Sigmoid colon (tissue), 7 donors: ENCODE results near the gene SGSM2. TPM values are rescaled to one million over a fixed set of nuclear protein-coding genes. Genes with fewer than 3 reads are reported as not detected.
A peak's percentile ranks its signal among the peaks of the same experiment; 100 is the strongest.

Source experiments
- DNase-seq: peaks from one replicate; pipeline ENCODE4 v3.0.0-alpha.2; 2019
- H3K27ac ChIP-seq, 4 donors: fragments of 200-600 bp; sonication (generic); one replicate each; pipeline ENCODE4 v1.5.1; 2016 to 2019; ENCODE audit warnings: mild to moderate bottlenecking in 1 of 4
- H3K27me3 ChIP-seq, 3 donors: fragments of 200-600 bp; sonication (generic); one replicate each; pipeline ENCODE4 v1.5.1; 2019; ENCODE audit warnings: mild to moderate bottlenecking in 1 of 3
- H3K36me3 ChIP-seq, 4 donors: fragments of 200-600 bp; sonication (generic); one replicate each; pipeline ENCODE4 v1.5.1; 2016 to 2019
- H3K4me1 ChIP-seq, 4 donors: fragments of 200-600 bp; sonication (generic); one replicate each; pipeline ENCODE4 v1.5.1; 2017 to 2019
- H3K4me3 ChIP-seq, 4 donors: fragments of 200-600 bp; sonication (generic); one replicate each; pipeline ENCODE4 v1.5.1; 2017 to 2019; ENCODE audit warnings: mild to moderate bottlenecking in 2 of 4, moderate library complexity in 1 of 4
- H3K9me3 ChIP-seq, 4 donors: fragments of 200-600 bp in 3 of 4; sonication (generic) in 3 of 4; one replicate each; pipeline versions ENCODE4 v1.5.1 to v1.6.1; 2013 to 2019
- EP300 ChIP-seq, 4 donors: sonication (generic); formaldehyde crosslinking; IDR thresholded peaks; one replicate each; pipeline ENCODE4 v1.6.1; 2017; ENCODE audit warnings: antibody characterized with exemption in 4 of 4
- POLR2A ChIP-seq, 2 donors: fragments of 450-650 bp; IDR thresholded peaks; one replicate each; pipeline ENCODE4 v1.6.1; 2016; ENCODE audit warnings: antibody characterized with exemption in 2 of 2, mild to moderate bottlenecking in 2 of 2, moderate library complexity in 2 of 2
- POLR2AphosphoS5 ChIP-seq, 4 donors: sonication (generic); formaldehyde crosslinking; IDR thresholded peaks; one replicate each; pipeline ENCODE4 v1.6.1; 2017; ENCODE audit warnings: antibody characterized with exemption in 4 of 4
- WGBS, 2 donors: extraction: QIAGEN DNeasy Blood & Tissue Kit; methylation state at CpG; one replicate each; pipeline ENCODE4 v1.1.7; 2013; 5-methylcytosine and 5-hydroxymethylcytosine counted together
- intact Hi-C: fragments of 100-400 bp; cut with DNase I; formaldehyde crosslinking; loops from one replicate; pipeline ENCODE4 v1.15.1; 2023
- polyA plus RNA-seq, 3 donors: library from polyadenylated mRNA; stranded (reverse); fragments of 200-250 nt; gene quantifications; one replicate each; pipeline ENCODE4 v1.2.3, GENCODE V29; 2013
- total RNA-seq, 4 donors: library from RNA; depleted of rRNA; stranded (reverse); fragments of >200 nt; gene quantifications; one replicate each; pipeline ENCODE4 v1.1.0, GENCODE V29; 2016
- TF ChIP-seq, protein P1 (sequence below), 4 experiments: fragments of 450-650 bp in 3 of 4; fragments of 200-600 bp in 1 of 4; IDR thresholded peaks; one replicate each; pipeline ENCODE4 v1.5.1; 2016 to 2019; ENCODE audit warnings: antibody characterized with exemption in 4 of 4, mild to moderate bottlenecking in 3 of 4, moderate library complexity in 2 of 4
- donor health status: healthy with polysubstance abuse.
- donor health status: Bipolar disorder and iron deficiency.
- donor health status: healthy.

SGSM2 gene
- total and polyA plus RNA-seq, 7 donors: 6.2 to 79.8 (median 43.9) TPM

DNA sequence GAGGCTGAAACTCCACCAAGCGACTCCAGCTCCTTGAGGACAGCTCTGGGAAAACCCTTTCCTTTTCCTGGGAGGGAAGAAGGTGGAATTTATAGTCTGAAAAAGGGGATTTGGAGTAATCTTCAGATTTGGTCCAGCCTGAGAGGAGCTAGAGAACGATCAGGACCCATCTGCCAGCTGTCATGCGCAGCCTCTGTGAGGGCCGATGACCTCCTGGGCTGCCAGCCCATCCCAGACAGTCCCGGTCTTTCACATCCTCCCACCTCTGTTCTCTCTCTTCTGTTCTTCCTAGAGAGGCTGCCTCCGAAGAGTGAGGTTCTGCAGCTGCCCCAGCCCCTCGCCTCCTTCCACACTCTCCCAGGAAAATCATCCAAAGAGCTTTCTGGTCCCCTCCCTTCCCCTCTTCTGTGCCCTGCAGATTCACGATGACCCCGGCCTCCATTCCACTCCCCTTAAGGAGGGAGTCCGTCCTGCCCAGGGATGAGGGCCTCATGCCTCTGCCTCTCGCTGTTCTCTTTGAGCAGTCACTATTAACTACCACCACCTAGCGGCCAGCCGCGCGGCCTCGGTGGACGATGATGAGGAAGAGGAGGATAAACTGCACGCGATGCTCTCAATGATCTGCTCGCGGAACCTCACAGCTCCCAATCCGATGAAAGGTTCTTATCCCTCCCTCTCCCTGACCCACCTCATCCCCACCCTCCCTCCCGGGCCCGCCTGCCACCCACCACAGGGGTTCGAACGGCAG, 29.6 kb downstream of the SGSM2 start:
- no peaks in the 10 kb centered on the region for H3K27me3 ChIP-seq
- DNase-seq: no peak
- intact Hi-C loops: loop anchor here (10.0 kb wide), 1 partner anchor 48 kb away; no protein-coding TSS in a partner anchor
- no peak overlapping the region for H3K4me3 ChIP-seq
- H3K36me3 ChIP-seq: peaks cover 6 to 42% (median 7%) of the 10 kb centered on the region in 4 donors
- WGBS, 2 donors: 89 to 92% methylated on average over 26 of the region's 26 CpGs
- peaks cover 0 to 41% (median 34%) of the 10 kb centered on the region in 4 donors for H3K4me1 ChIP-seq
- no peaks in the 10 kb centered on the region for H3K9me3 ChIP-seq
- TF ChIP-seq POLR2AphosphoS5 (IDR thresholded peaks at IDR 0.05): no peak
- TF ChIP-seq EP300 (IDR thresholded peaks at IDR 0.05): no peak
- no peak for TF ChIP-seq POLR2A (IDR thresholded peaks at IDR 0.05)
- TF ChIP-seq, protein P1, sequence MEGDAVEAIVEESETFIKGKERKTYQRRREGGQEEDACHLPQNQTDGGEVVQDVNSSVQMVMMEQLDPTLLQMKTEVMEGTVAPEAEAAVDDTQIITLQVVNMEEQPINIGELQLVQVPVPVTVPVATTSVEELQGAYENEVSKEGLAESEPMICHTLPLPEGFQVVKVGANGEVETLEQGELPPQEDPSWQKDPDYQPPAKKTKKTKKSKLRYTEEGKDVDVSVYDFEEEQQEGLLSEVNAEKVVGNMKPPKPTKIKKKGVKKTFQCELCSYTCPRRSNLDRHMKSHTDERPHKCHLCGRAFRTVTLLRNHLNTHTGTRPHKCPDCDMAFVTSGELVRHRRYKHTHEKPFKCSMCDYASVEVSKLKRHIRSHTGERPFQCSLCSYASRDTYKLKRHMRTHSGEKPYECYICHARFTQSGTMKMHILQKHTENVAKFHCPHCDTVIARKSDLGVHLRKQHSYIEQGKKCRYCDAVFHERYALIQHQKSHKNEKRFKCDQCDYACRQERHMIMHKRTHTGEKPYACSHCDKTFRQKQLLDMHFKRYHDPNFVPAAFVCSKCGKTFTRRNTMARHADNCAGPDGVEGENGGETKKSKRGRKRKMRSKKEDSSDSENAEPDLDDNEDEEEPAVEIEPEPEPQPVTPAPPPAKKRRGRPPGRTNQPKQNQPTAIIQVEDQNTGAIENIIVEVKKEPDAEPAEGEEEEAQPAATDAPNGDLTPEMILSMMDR (IDR thresholded peaks at IDR 0.05): no peak
- peak overlapping the region in 3 of 4 donors; percentile 6 to 61 (median 47) for H3K27ac ChIP-seq

- H3K27ac ChIP-seq: peak overlapping the region in 3 of 4 donors; percentile 27 to 61 (median 47)
- no peak overlapping the region for H3K4me3 ChIP-seq
- DNase-seq: no peak
- no peaks in the 10 kb centered on the region for H3K27me3 ChIP-seq
- peaks cover 0 to 41% (median 33%) of the 10 kb centered on the region in 4 donors for H3K4me1 ChIP-seq
- 62 to 80% methylated on average over 8 of the region's 8 CpGs for WGBS, 2 donors
- intact Hi-C loops: loop anchor here (10.0 kb wide), 1 partner anchor 46 kb away; no protein-coding TSS in a partner anchor
- TF ChIP-seq POLR2A (IDR thresholded peaks at IDR 0.05) (no peak), POLR2AphosphoS5 (IDR thresholded peaks at IDR 0.05) (no peak), EP300 (IDR thresholded peaks at IDR 0.05) (no peak)
- TF ChIP-seq, protein P1 (IDR thresholded peaks at IDR 0.05): no peak
- no peaks in the 10 kb centered on the region for H3K9me3 ChIP-seq
- H3K36me3 ChIP-seq: peaks cover 3 to 47% (median 14%) of the 10 kb centered on the region in 4 donors
Observed at GRCh38 chr17:2368359-2368758, 31.1 kb downstream of the SGSM2 start.

DNA sequence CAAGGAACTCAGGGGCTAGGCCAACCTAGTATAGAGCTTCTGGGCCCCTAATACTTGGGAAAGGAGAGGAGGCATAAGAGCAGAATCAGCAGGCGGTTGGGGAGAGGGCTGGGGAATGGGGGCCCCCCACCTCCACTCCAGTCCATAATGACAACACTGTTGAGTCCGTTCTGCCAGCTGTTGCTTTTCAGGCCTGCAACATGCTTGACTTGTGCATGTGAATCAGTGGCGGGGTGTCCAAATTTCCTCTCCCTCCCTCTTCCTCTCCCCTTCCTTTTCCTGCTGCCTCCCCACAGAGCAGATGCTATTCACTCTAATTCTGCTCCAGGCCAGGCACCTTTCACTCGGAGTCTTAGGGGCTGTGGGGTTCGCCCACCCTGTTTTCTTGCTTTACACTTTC, 31.7 kb downstream of the SGSM2 start:
- H3K36me3 ChIP-seq: peaks cover 3 to 46% (median 16%) of the 10 kb centered on the region in 4 donors
- intact Hi-C loops: loop anchor here (10.0 kb wide), 1 partner anchor 46 kb away; no protein-coding TSS in a partner anchor
- 80 to 81% methylated on average over 5 of the region's 5 CpGs for WGBS, 2 donors

GRCh38 chr17:2369551-2370210, 32.4 kb downstream of the SGSM2 start:
- WGBS, 2 donors: 84 to 85% methylated on average over 20 of the region's 20 CpGs
- intact Hi-C loops: loop anchor here (10.0 kb wide), 1 partner anchor 45 kb away; no protein-coding TSS in a partner anchor
- H3K27ac ChIP-seq: peak overlapping the region in 3 of 4 donors; percentile 29 to 61 (median 47)
- H3K27me3 ChIP-seq: no peaks in the 10 kb centered on the region
- peaks cover 3 to 47% (median 16%) of the 10 kb centered on the region in 4 donors for H3K36me3 ChIP-seq
- H3K4me3 ChIP-seq: no peak overlapping the region
- H3K9me3 ChIP-seq: no peaks in the 10 kb centered on the region
- peaks cover 0 to 34% (median 20%) of the 10 kb centered on the region in 4 donors for H3K4me1 ChIP-seq
- no peak for DNase-seq
- TF ChIP-seq POLR2AphosphoS5 (IDR thresholded peaks at IDR 0.05): no peak
- no peak for TF ChIP-seq POLR2A (IDR thresholded peaks at IDR 0.05)
- no peak for TF ChIP-seq EP300 (IDR thresholded peaks at IDR 0.05)
- TF ChIP-seq, protein P1 (IDR thresholded peaks at IDR 0.05): no peak

More for the DNA sequence above, 31.7 kb downstream of the SGSM2 start:
- DNase-seq: no peak
- Histone ChIP-seq H3K9me3 (no peaks in the 10 kb centered on the region), H3K4me1 (peaks cover 0 to 36% (median 26%) of the 10 kb centered on the region in 4 donors), H3K4me3 (no peak overlapping the region), H3K27ac (peak overlapping the region; percentile 27 to 61 (median 38)), H3K27me3 (no peaks in the 10 kb centered on the region)
- TF ChIP-seq POLR2A (IDR thresholded peaks at IDR 0.05): no peak
- TF ChIP-seq POLR2AphosphoS5 (IDR thresholded peaks at IDR 0.05): no peak
- TF ChIP-seq, protein P1 (IDR thresholded peaks at IDR 0.05): no peak
- no peak for TF ChIP-seq EP300 (IDR thresholded peaks at IDR 0.05)
